HEK293T (cell line): ENCODE data around the gene DYNLT2B.
A peak's percentile ranks its signal among the peaks of the same experiment; 100 is the strongest.

Source experiments
- CTCF ChIA-PET: fragments of 350-600 bp; formaldehyde crosslinking; extraction: SDS; loops from one replicate; lab custom pipeline; 2021; ENCODE audit warnings: antibody characterized with exemption, inconsistent platforms; lab: Yijun Ruan, JAX
- POLR2A ChIA-PET: fragments of 350-600 bp; formaldehyde crosslinking; extraction: SDS; loops from one replicate; lab custom pipeline; 2020; ENCODE audit warnings: antibody characterized with exemption, inconsistent platforms; lab: Yijun Ruan, JAX
- DNase-seq: peaks from one replicate; pipeline ENCODE4 v3.0.0; 2012; ENCODE audit warnings: mixed read lengths; ENCODE audit errors: extremely low spot score
- ARNT ChIP-seq: fragments of 450-650 bp; IDR thresholded peaks from 2 replicates; pipeline ENCODE4 v1.6.1; 2017; ENCODE audit warnings: mild to moderate bottlenecking
- BHLHE40 ChIP-seq: fragments of 450-650 bp; IDR thresholded peaks from 2 replicates; pipeline ENCODE4 v1.6.1; 2016; ENCODE audit warnings: mild to moderate bottlenecking, moderate library complexity, borderline replicate concordance
- CTBP1 ChIP-seq: fragments of 450-650 bp; IDR thresholded peaks from 2 replicates; pipeline ENCODE4 v1.6.1; 2016; ENCODE audit warnings: borderline replicate concordance
- ELF4 ChIP-seq: fragments of 450-650 bp; IDR thresholded peaks from 2 replicates; pipeline ENCODE4 v1.6.1; 2017; ENCODE audit warnings: antibody characterized with exemption
- FOXA1 ChIP-seq: fragments of 450-650 bp; IDR thresholded peaks from 2 replicates; pipeline ENCODE4 v1.6.1; 2016; ENCODE audit warnings: mild to moderate bottlenecking
- FOXK2 ChIP-seq: fragments of 450-650 bp; IDR thresholded peaks from 2 replicates; pipeline ENCODE4 v1.6.1; 2016; ENCODE audit warnings: mild to moderate bottlenecking
- FOXM1 ChIP-seq: fragments of 450-650 bp; IDR thresholded peaks from 2 replicates; pipeline ENCODE4 v1.6.1; 2017; ENCODE audit warnings: mild to moderate bottlenecking, borderline replicate concordance
- HDGF ChIP-seq: fragments of 450-650 bp; IDR thresholded peaks from 2 replicates; pipeline ENCODE4 v1.6.1; 2017; ENCODE audit warnings: antibody characterized with exemption, borderline replicate concordance
- L3MBTL2 ChIP-seq: fragments of 450-650 bp; conservative IDR thresholded peaks from 2 replicates; pipeline ENCODE4 v1.6.1; 2016; ENCODE audit warnings: mild to moderate bottlenecking
- LEF1 ChIP-seq: fragments of 450-650 bp; IDR thresholded peaks from 2 replicates; pipeline ENCODE4 v1.6.1; 2017; ENCODE audit warnings: mild to moderate bottlenecking, borderline replicate concordance
- NFRKB ChIP-seq: fragments of 450-650 bp; IDR thresholded peaks from 2 replicates; pipeline ENCODE4 v1.6.1; 2016; ENCODE audit warnings: mild to moderate bottlenecking, moderate library complexity
- PKNOX1 ChIP-seq: fragments of 450-650 bp; IDR thresholded peaks from 2 replicates; pipeline ENCODE4 v1.6.1; 2016
- SP1 ChIP-seq: fragments of 450-650 bp; IDR thresholded peaks from 2 replicates; pipeline ENCODE4 v1.6.1; 2017
- SUZ12 ChIP-seq: fragments of 450-650 bp; IDR thresholded peaks from 2 replicates; pipeline ENCODE4 v1.6.1; 2016; ENCODE audit warnings: mild to moderate bottlenecking
- TARDBP ChIP-seq: fragments of 450-650 bp; IDR thresholded peaks from 2 replicates; pipeline ENCODE4 v1.6.1; 2016
- ZNF384 ChIP-seq: fragments of 450-650 bp; IDR thresholded peaks from 2 replicates; pipeline ENCODE4 v1.6.1; 2016

The DYNLT2B gene

GRCh38 chr3:196292286-196292923 is 25.6 kb downstream of the DYNLT2B start:
- CTCF ChIA-PET, result interaction anchor here (0.6 kb wide), 1 partner anchor 152 kb away, joined by 3 read pairs; no protein-coding TSS in a partner anchor
- POLR2A ChIA-PET, result no interaction called here
- DNase-seq, result no peak
- TF ChIP-seq TARDBP, result no peak
- no peak for TF ChIP-seq PKNOX1
- no peak for TF ChIP-seq FOXK2
- TF ChIP-seq LEF1, result no peak
- TF ChIP-seq ELF4, result no peak
- TF ChIP-seq HDGF, result no peak
- TF ChIP-seq CTBP1, result no peak
- TF ChIP-seq SP1, result no peak
- no peak for TF ChIP-seq FOXM1
- TF ChIP-seq L3MBTL2, result no peak
- no peak for TF ChIP-seq ZNF384
- TF ChIP-seq ARNT, result no peak
- TF ChIP-seq NFRKB, result no peak
- no peak for TF ChIP-seq SUZ12
- TF ChIP-seq FOXA1, result no peak
- TF ChIP-seq BHLHE40, result no peak

- DNase-seq, result no peak
- no peak for TF ChIP-seq PKNOX1
- TF ChIP-seq TARDBP, result no peak
- no peak for TF ChIP-seq L3MBTL2
- no peak for TF ChIP-seq ELF4
- no peak for TF ChIP-seq FOXA1
- CTCF ChIA-PET, result no interaction called here
- POLR2A ChIA-PET, result interaction anchor here (1.0 kb wide), 2 partner anchors 30 to 144 kb away, joined by 3 read pairs; partner anchors contain the start of genes DYNLT2B and UBXN7
Observed at GRCh38 chr3:196288141-196288460, 29.9 kb downstream of the DYNLT2B start.

- POLR2A ChIA-PET, result interaction anchor here (1.0 kb wide), 2 partner anchors 30 to 145 kb away, joined by 3 read pairs; partner anchors contain the start of genes DYNLT2B and UBXN7
- peak; percentile 84 for DNase-seq
- CTCF ChIA-PET, result no interaction called here
- TF ChIP-seq PKNOX1, result peak; percentile 93
- TF ChIP-seq FOXM1, result no peak
- peak; percentile 40; the same call in 1 of the 2 replicates for TF ChIP-seq ELF4
- TF ChIP-seq L3MBTL2, result peak; percentile 59; the same call in 1 of the 2 replicates
Observed at GRCh38 chr3:196287440-196288140, 30.4 kb downstream of the DYNLT2B start, which contains the start of gene PCYT1A. Gene PCYT1A (minus strand): TSS chr3:196287726. CDS start chr3:196270531, 17,195 bp downstream.

- ChIA-PET POLR2A (interaction anchor here (1.0 kb wide), 2 partner anchors 31 to 145 kb away, joined by 3 read pairs; partner anchors contain the start of genes DYNLT2B and UBXN7), CTCF (no interaction called here)
- peak; percentile 15 for DNase-seq
- no peak; the same call in 1 of the 2 replicates for TF ChIP-seq L3MBTL2
- TF ChIP-seq BHLHE40, result no peak
- no peak for TF ChIP-seq SP1
- no peak for TF ChIP-seq PKNOX1
- no peak for TF ChIP-seq FOXA1
- TF ChIP-seq ARNT, result no peak
- no peak for TF ChIP-seq FOXM1
- no peak for TF ChIP-seq HDGF
- no peak for TF ChIP-seq LEF1
- TF ChIP-seq SUZ12, result no peak
- TF ChIP-seq ZNF384, result no peak
- no peak for TF ChIP-seq FOXK2
- no peak for TF ChIP-seq TARDBP
- TF ChIP-seq CTBP1, result no peak
- TF ChIP-seq NFRKB, result no peak
- TF ChIP-seq ELF4, result no peak
Observed at GRCh38 chr3:196287090-196287439, 31.0 kb downstream of the DYNLT2B start.

- TF ChIP-seq TARDBP, result no peak
- no peak for TF ChIP-seq L3MBTL2
- TF ChIP-seq NFRKB, result no peak
- TF ChIP-seq LEF1, result no peak
- POLR2A ChIA-PET, result no interaction called here
- CTCF ChIA-PET, result interaction anchor here (0.7 kb wide), 1 partner anchor 14 kb away, joined by 3 read pairs; no protein-coding TSS in a partner anchor
- no peak for DNase-seq
Observed at GRCh38 chr3:196284396-196284795, 33.6 kb downstream of the DYNLT2B start.

- POLR2A ChIA-PET, result no interaction called here
- TF ChIP-seq ELF4, result no peak
- DNase-seq, result no peak
- CTCF ChIA-PET, result no interaction called here
Observed at GRCh38 chr3:196281962-196282361, 36.1 kb downstream of the DYNLT2B start.
